Measurements from ENCODE around the gene MIGA2.
"Not testable (repeated sequence)": the region's sequence is repeated elsewhere in the genome, so short reads cannot be mapped to it uniquely, and the experiment has no call there.

Gene MIGA2

GRCh38 chr9:129011761-129012181 is 24.7 kb upstream of the MIGA2 start:
- DNase-seq: no peak

GRCh38 chr9:129012343-129012742 is 24.1 kb upstream of the MIGA2 start:
- no peak for DNase-seq

GRCh38 chr9:129012893-129013448 is 23.5 kb upstream of the MIGA2 start:
- no peak for DNase-seq

- no peak for DNase-seq
Observed at GRCh38 chr9:129013674-129014073, 22.8 kb upstream of the MIGA2 start.

- DNase-seq: no peak
Observed at GRCh38 chr9:129014124-129014523, 22.3 kb upstream of the MIGA2 start.

GRCh38 chr9:129014608-129015007 is 21.8 kb upstream of the MIGA2 start:
- no peak for DNase-seq

GRCh38 chr9:129021091-129021490 is 15.3 kb upstream of the MIGA2 start:
- DNase-seq: no peak

GRCh38 chr9:129022037-129022436 is 14.4 kb upstream of the MIGA2 start:
- no peak for DNase-seq

- no peak for DNase-seq
Observed at GRCh38 chr9:129023036-129023907, 13.2 kb upstream of the MIGA2 start.

GRCh38 chr9:129023908-129024233 is 12.6 kb upstream of the MIGA2 start:
- no peak for DNase-seq

- no peak for DNase-seq
Observed at GRCh38 chr9:129026442-129027223, 9.8 kb upstream of the MIGA2 start.

GRCh38 chr9:129027224-129027684 is 9.2 kb upstream of the MIGA2 start:
- no peak for DNase-seq

- peak; percentile 61 for DNase-seq
Observed at GRCh38 chr9:129027685-129028191, 8.7 kb upstream of the MIGA2 start.

GRCh38 chr9:129028192-129028966 is 8.0 kb upstream of the MIGA2 start, which contains the start of gene SH3GLB2:
Gene SH3GLB2 (minus strand): TSS chr9:129028331. CDS start chr9:129028154, 177 bp downstream.
- peak; percentile 97 for DNase-seq

GRCh38 chr9:129030191-129030590 is 6.2 kb upstream of the MIGA2 start:
- no peak for DNase-seq

- no peak for DNase-seq
Observed at GRCh38 chr9:129031514-129031913, 4.9 kb upstream of the MIGA2 start.

GRCh38 chr9:129032541-129033159 is 3.8 kb upstream of the MIGA2 start:
- no peak for DNase-seq

- DNase-seq: no peak
Observed at GRCh38 chr9:129033216-129033615, 3.2 kb upstream of the MIGA2 start.

- not testable (repeated sequence) for DNase-seq
Observed at GRCh38 chr9:129035838-129036237, 588 bp upstream of the MIGA2 start.

- no peak for DNase-seq
Observed at GRCh38 chr9:129036923-129037766, 719 bp downstream of the MIGA2 start.

GRCh38 chr9:129037767-129038098 is 1.3 kb downstream of the MIGA2 start:
- DNase-seq: no peak

Measured in activated CD4-positive, alpha-beta T cell treated with anti-CD3 and anti-CD28 coated beads, Interleukin-2, amount 50 U/mL, for 16 hours (primary cell).